ENCODE measurements around the gene POLR2I.
"Not testable (repeated sequence)": the region's sequence is repeated elsewhere in the genome, so short reads cannot be mapped to it uniquely, and the experiment has no call there.

POLR2I gene

DNA sequence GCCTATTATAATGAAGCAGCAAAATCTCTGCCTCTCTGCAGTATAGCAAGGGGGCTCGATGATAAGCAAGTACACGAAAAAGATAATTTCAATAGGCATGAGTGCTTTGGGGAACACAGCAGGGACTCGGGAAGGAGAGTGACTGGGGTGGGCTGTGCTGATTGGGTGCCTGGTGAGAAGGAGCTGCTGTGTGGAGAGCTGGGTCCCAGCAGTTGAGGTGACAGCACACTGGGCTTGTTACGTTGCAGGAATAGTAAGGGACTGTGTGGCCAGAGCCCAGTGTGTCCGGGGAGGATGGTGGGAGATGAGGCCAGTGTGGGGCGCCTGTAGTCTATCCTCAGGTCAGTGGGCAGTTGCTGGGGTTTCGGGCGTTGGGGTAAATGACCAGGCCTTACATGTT is 42.6 kb downstream of the POLR2I start:
- Histone ChIP-seq H3K27ac (ENCODE audit: poor library complexity, severe bottlenecking) (no peak overlapping the region), H3K36me3 (ENCODE audit: low read depth) (peaks cover 71% of the 10 kb centered on the region), H3K27me3 (ENCODE audit: insufficient read depth, poor library complexity, severe bottlenecking) (no peaks in the 10 kb centered on the region), H3K9me3 (ENCODE audit: severe bottlenecking) (no peaks in the 10 kb centered on the region), H3K4me3 (ENCODE audit: severe bottlenecking) (no peak overlapping the region), H3K4me1 (ENCODE audit: insufficient read depth, poor library complexity, severe bottlenecking) (peaks cover 8% of the 10 kb centered on the region)
- TF ChIP-seq, protein P1, sequence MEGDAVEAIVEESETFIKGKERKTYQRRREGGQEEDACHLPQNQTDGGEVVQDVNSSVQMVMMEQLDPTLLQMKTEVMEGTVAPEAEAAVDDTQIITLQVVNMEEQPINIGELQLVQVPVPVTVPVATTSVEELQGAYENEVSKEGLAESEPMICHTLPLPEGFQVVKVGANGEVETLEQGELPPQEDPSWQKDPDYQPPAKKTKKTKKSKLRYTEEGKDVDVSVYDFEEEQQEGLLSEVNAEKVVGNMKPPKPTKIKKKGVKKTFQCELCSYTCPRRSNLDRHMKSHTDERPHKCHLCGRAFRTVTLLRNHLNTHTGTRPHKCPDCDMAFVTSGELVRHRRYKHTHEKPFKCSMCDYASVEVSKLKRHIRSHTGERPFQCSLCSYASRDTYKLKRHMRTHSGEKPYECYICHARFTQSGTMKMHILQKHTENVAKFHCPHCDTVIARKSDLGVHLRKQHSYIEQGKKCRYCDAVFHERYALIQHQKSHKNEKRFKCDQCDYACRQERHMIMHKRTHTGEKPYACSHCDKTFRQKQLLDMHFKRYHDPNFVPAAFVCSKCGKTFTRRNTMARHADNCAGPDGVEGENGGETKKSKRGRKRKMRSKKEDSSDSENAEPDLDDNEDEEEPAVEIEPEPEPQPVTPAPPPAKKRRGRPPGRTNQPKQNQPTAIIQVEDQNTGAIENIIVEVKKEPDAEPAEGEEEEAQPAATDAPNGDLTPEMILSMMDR (IDR thresholded peaks at IDR 0.05; ENCODE audit: poor library complexity, severe bottlenecking) = no peak
- no peak for ATAC-seq (ENCODE audit: low read depth)
- no peak for DNase-seq (ENCODE audit: low spot score)

DNA sequence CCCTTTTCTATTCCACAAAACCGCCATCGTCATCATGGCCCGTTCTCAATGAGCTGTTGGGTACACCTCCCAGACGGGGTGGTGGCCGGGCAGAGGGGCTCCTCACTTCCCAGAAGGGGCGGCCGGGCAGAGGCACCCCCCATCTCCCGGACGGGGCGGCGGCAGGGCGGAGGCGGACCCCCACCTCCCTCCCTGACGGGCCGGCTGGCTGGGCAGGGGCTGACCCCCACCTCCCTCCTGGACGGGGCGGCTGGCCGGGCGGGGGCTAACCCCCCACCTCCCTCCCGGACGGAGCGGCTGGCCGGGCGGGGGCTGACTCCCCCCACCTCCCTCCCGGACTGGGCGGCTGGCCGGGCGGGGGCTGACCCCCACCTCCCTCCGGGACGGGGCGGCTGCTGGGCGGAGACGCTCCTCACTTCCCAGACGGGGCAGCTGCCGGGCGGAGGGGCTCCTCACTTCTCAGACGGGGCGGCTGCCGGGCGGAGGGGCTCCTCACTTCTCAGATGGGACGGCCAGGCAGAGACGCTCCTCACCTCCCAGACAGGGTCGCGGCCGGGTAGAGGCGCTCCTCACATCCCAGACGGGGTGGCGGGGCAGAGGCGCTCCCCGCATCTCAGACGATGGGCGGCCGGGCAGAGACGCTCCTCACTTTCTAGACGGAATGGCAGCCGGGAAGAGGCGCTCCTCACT is 45.7 kb downstream of the POLR2I start:
- H3K27ac ChIP-seq (ENCODE audit: poor library complexity, severe bottlenecking); H3K9me3 ChIP-seq (ENCODE audit: severe bottlenecking); H3K4me3 ChIP-seq (ENCODE audit: severe bottlenecking); H3K27me3 ChIP-seq (ENCODE audit: insufficient read depth, poor library complexity, severe bottlenecking); ATAC-seq (ENCODE audit: low read depth); H3K4me1 ChIP-seq (ENCODE audit: insufficient read depth, poor library complexity, severe bottlenecking); DNase-seq (ENCODE audit: low spot score): not testable (repeated sequence)
- H3K36me3 ChIP-seq (ENCODE audit: low read depth) = peaks cover 61% of the 10 kb centered on the region

DNA sequence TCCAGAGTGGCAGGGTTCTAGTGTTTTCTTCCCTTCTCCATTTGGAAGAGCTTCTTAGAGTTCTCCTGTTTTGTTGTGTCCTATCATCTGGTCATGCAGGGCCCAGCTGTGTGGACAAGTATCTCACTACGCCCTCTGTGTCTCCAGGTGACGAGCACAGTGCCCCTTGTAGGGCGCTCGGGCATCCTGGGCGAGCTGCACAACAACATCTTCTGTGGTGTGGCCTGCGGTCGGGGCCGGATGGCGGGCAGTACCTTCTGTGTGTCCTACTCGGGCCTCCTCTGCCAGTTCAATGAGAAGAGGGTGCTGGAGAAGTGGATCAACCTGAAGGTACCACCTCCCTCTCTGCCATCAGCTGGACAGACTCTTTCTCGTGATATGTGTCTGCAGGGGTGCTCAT is 47.0 kb downstream of the POLR2I start:
- no peaks in the 10 kb centered on the region for H3K27me3 ChIP-seq (ENCODE audit: insufficient read depth, poor library complexity, severe bottlenecking)
- H3K4me3 ChIP-seq (ENCODE audit: severe bottlenecking) = no peak overlapping the region
- no peak overlapping the region for H3K27ac ChIP-seq (ENCODE audit: poor library complexity, severe bottlenecking)
- peaks cover 8% of the 10 kb centered on the region for H3K4me1 ChIP-seq (ENCODE audit: insufficient read depth, poor library complexity, severe bottlenecking)
- TF ChIP-seq, protein P1 (IDR thresholded peaks at IDR 0.05; ENCODE audit: poor library complexity, severe bottlenecking) = no peak
- DNase-seq (ENCODE audit: low spot score) = no peak
- ATAC-seq (ENCODE audit: low read depth) = no peak
- H3K9me3 ChIP-seq (ENCODE audit: severe bottlenecking) = no peaks in the 10 kb centered on the region
- peaks cover 49% of the 10 kb centered on the region for H3K36me3 ChIP-seq (ENCODE audit: low read depth)

DNA sequence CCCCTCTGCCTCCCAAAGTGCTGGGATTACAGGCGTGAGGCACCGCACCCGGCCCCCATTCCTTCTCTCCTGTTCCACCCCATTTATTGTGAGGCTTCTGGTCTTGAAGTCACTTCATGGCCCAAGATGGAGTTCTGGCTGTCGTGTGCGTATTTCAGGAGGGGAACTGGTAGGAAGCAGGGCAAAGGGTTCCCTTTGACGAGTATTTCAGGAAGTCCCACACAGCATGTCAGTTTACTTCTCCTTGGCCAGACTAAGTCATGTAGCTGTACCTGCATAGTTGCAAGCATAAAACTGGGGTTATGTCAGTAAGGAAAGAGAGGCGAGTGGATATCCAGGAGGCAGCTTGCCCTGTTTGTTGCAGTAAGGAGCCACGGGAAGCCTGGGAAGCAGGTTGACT is 49.8 kb downstream of the POLR2I start:
- H3K27me3 ChIP-seq (ENCODE audit: insufficient read depth, poor library complexity, severe bottlenecking) = no peaks in the 10 kb centered on the region
- H3K9me3 ChIP-seq (ENCODE audit: severe bottlenecking) = no peaks in the 10 kb centered on the region
- no peak overlapping the region for H3K4me3 ChIP-seq (ENCODE audit: severe bottlenecking)
- DNase-seq (ENCODE audit: low spot score) (no peak), ATAC-seq (ENCODE audit: low read depth) (no peak)
- H3K4me1 ChIP-seq (ENCODE audit: insufficient read depth, poor library complexity, severe bottlenecking) = no peaks in the 10 kb centered on the region
- H3K36me3 ChIP-seq (ENCODE audit: low read depth) = peaks cover 40% of the 10 kb centered on the region
- no peak overlapping the region for H3K27ac ChIP-seq (ENCODE audit: poor library complexity, severe bottlenecking)
- TF ChIP-seq, protein P1 (IDR thresholded peaks at IDR 0.05; ENCODE audit: poor library complexity, severe bottlenecking) = no peak
